T-helper 1 cell treated with Interleukin-12 subunit alpha and Interleukin-12 subunit beta and Interleukin-4 antibody, amounts not matched to agents 30 μg/mL and 1 μg/mL, for 36 hours (primary cell): ENCODE data around the gene TANGO6.
A peak's percentile ranks its signal among the peaks of the same experiment; 100 is the strongest.

ENCODE experiments used
- H3K27ac Mint-ChIP-seq: one replicate; pipeline ENCODE4 v1.8.0; 2021; ENCODE audit warnings: mild to moderate bottlenecking, mixed read lengths
- H3K27me3 Mint-ChIP-seq: one replicate; pipeline ENCODE4 v1.8.0; 2021; ENCODE audit warnings: low read depth, mixed read lengths
- H3K36me3 Mint-ChIP-seq: one replicate; pipeline ENCODE4 v1.8.0; 2021; ENCODE audit warnings: low read depth, mixed read lengths
- H3K4me1 Mint-ChIP-seq: one replicate; pipeline ENCODE4 v1.8.0; 2021; ENCODE audit warnings: low read depth, mixed read lengths
- H3K4me3 Mint-ChIP-seq: one replicate; pipeline ENCODE4 v1.8.0; 2021; ENCODE audit warnings: mild to moderate bottlenecking, moderate library complexity, mixed read lengths
- H3K9me3 Mint-ChIP-seq: one replicate; pipeline ENCODE4 v1.8.0; 2021; ENCODE audit warnings: mixed read lengths

TANGO6 gene

DNA sequence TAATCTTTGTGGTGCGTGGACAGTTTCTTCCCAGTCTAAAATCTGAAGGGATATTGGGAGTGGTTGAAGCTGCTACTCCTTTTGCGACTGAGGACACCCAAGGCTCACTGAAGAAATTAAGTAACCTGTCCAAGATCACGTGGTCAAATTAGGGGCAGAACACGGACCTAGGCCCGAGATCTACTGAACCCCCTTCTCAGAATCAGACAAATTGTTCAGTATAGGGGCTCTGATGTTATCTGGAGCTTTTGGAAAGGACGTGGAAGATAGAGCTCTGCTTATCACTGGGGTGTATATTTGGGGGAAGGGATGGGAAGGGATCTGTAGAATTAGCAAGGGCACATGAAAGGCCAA is 857 bp downstream of the TANGO6 start:
- Mint-ChIP-seq H3K27me3 (no peaks in the 10 kb centered on the region), H3K9me3 (no peaks in the 10 kb centered on the region), H3K4me1 (peaks cover 25% of the 10 kb centered on the region), H3K36me3 (peaks cover 4% of the 10 kb centered on the region), H3K4me3 (peak overlapping the region; percentile 92), H3K27ac (peak overlapping the region; percentile 91)

DNA sequence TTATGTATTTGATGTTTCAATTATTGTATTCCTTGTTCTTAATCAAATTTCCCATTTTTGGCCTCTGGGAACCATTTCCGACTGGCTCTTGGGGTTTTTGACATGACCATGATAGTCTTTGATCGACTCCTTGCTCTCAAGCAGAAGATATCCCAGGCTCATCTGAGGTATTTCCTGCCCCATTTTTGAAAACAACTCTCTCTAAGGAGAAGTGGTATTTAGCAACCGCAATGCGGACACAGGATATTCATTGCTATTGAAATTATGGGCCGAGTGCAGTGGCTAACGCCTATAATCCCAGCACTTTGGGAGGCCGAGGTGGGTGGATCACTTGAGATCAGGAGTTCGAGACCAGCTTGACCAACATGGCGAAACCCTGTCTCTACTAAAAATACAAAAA is 5.5 kb downstream of the TANGO6 start:
- Mint-ChIP-seq H3K4me1 (peaks cover 22% of the 10 kb centered on the region), H3K9me3 (no peaks in the 10 kb centered on the region), H3K27ac (no peak overlapping the region), H3K4me3 (no peak overlapping the region), H3K27me3 (no peaks in the 10 kb centered on the region), H3K36me3 (peaks cover 6% of the 10 kb centered on the region)

DNA sequence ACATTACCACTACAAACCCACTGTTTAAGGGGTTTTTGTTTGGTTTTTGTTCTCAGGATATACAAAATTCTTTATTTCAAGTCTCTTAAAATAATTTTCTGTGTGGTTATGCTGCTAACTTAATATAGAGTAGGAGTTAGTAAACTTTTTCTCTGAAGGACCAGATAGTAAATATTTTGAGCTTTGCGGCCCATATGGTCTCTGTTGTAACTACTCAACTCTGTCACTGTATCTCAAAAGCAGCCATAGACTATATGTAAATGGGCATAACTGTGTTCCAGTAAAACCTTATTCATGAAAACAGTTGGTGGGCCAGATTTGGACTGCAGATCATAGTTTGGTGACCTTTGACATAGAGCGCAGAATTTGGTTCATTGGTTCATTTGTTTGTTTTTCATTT is 7.2 kb downstream of the TANGO6 start:
- Mint-ChIP-seq H3K27ac (no peak overlapping the region), H3K36me3 (peaks cover 6% of the 10 kb centered on the region), H3K27me3 (no peaks in the 10 kb centered on the region), H3K4me3 (no peak overlapping the region), H3K9me3 (no peaks in the 10 kb centered on the region), H3K4me1 (peaks cover 8% of the 10 kb centered on the region)

DNA sequence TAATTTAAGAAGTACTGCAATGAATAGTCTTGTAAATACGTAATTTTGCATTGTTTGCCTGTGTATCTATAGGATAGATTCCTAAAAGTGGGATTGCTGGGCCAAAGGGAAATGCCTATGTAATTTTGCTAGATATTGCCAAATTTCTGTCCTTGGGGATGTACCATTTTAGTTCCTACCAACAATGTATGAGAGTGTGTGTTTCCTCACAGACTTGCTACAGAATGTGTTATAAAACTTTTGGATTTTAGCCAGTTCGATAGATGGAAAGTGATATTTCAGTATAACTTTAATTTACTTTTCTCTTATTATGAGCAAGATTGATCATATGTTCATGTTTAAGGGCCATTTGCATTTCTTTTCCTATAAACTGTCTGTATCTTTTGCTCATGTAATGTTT is 8.3 kb downstream of the TANGO6 start:
- Mint-ChIP-seq H3K27ac (no peak overlapping the region), H3K27me3 (no peaks in the 10 kb centered on the region), H3K4me3 (no peak overlapping the region), H3K4me1 (peaks cover 8% of the 10 kb centered on the region), H3K9me3 (no peaks in the 10 kb centered on the region), H3K36me3 (peaks cover 6% of the 10 kb centered on the region)

DNA sequence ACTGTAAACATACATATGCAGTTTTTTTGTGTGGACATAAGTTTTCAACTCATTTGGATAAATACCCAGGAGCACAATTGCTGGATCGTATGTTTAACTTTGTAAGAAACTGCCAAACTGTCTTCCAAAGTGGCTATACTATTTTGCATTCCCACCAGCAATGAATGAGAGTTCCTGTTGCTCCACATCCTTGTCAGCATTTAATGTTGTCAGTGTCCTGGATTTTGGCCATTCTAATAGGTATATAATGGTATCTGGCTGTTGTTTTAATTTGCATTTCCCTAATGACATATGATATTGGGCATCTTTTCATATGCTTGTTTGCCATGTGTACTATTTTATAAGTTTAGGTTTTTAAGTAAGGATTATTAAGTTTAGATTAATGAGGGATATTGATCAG is 14.1 kb downstream of the TANGO6 start:
- H3K27ac Mint-ChIP-seq = no peak overlapping the region
- peaks cover 13% of the 10 kb centered on the region for H3K36me3 Mint-ChIP-seq
- H3K9me3 Mint-ChIP-seq = no peaks in the 10 kb centered on the region

DNA sequence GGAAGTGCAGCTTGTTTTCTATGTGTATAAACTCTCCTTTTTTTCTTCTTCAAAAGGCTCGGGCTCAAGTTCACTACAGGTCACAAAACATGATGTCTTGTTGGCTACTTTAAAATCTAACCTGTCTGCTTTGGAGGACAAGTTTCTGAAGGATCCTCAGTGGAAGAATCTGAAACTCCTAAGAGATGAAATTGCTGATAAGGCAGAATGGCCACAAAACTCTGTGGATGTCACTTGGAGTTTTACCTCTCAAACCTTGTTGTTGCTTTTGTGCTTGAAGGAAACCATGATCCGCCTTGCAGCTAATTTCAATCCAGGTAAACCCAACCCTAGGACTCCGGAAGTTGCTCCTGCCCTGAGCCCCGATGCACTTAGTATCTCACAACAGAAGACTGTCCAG is 16.5 kb downstream of the TANGO6 start:
- Mint-ChIP-seq H3K36me3 (peaks cover 11% of the 10 kb centered on the region), H3K27ac (no peak overlapping the region), H3K9me3 (no peaks in the 10 kb centered on the region), H3K4me3 (no peak overlapping the region), H3K27me3 (no peaks in the 10 kb centered on the region), H3K4me1 (no peaks in the 10 kb centered on the region)

More for the DNA sequence above, 14.1 kb downstream of the TANGO6 start:
- Mint-ChIP-seq H3K4me3 (no peak overlapping the region), H3K4me1 (no peaks in the 10 kb centered on the region), H3K27me3 (no peaks in the 10 kb centered on the region)

DNA sequence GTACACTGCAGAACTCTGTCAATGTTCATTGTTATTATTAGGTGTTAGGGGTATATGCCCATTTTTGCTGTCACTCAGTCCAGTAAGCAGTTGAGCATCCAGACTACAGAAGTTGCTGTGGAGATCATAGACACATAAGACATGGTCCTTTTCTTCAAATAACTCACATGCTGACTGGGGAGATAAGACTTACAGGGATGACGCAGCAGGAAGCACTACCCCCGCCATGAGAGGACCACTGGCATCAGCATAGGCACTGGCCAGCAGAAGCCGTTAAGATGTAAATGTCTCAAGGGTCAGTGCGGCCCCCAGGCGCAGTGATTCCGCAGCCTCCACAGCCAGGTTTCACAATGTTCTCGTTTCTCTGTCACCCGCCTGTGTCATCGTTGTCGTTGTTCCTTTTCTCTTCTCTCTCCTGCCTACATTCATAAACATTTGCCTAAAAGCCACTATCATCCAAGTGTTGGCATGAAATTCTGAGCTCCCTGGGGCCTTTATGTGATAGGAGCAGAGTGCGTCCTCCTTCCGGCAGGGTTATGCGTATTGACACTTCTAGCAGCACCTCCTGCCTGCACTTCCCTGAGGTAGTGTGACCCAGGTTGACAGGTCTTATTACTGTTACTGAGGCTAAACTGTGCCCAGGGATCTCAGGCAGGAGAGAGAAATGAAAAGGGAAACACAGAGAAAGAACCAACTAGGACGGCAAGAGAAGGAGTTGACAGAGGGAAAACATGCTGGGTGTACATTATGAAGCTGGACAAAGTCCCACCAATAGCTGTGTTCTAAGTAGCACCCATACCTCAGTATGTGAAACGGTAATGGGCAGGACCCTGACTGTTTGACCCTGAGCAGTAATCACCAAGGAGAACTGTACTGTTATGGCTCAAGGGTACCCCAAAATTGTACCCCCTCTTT is 17.9 kb downstream of the TANGO6 start:
- peaks cover 11% of the 10 kb centered on the region for H3K36me3 Mint-ChIP-seq
- H3K9me3 Mint-ChIP-seq = no peaks in the 10 kb centered on the region
- no peak overlapping the region for H3K4me3 Mint-ChIP-seq
- no peaks in the 10 kb centered on the region for H3K4me1 Mint-ChIP-seq
- no peaks in the 10 kb centered on the region for H3K27me3 Mint-ChIP-seq
- H3K27ac Mint-ChIP-seq = no peak overlapping the region

DNA sequence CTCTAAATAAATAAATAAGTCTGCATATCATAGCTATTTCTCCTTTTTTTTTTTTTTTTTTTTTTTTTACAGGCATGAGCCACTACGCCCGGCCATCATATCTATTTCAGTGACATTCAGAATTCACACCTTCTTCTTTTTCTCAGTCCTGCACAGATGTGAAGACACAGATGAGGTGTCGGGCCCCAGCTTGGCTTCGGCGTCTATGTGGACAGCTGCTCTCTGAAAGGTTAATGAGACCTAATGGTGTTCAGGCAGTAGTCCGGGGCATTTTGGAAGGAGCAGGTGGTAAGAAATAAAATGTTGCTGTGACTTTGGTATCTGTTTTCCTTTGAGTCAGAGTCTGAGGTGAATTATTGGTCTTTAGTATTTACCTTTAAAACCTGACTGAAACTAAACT is 23.6 kb downstream of the TANGO6 start:
- no peak overlapping the region for H3K27ac Mint-ChIP-seq
- no peaks in the 10 kb centered on the region for H3K9me3 Mint-ChIP-seq
- H3K4me3 Mint-ChIP-seq = no peak overlapping the region
- peaks cover 5% of the 10 kb centered on the region for H3K36me3 Mint-ChIP-seq
- H3K27me3 Mint-ChIP-seq = no peaks in the 10 kb centered on the region
- H3K4me1 Mint-ChIP-seq = no peaks in the 10 kb centered on the region

DNA sequence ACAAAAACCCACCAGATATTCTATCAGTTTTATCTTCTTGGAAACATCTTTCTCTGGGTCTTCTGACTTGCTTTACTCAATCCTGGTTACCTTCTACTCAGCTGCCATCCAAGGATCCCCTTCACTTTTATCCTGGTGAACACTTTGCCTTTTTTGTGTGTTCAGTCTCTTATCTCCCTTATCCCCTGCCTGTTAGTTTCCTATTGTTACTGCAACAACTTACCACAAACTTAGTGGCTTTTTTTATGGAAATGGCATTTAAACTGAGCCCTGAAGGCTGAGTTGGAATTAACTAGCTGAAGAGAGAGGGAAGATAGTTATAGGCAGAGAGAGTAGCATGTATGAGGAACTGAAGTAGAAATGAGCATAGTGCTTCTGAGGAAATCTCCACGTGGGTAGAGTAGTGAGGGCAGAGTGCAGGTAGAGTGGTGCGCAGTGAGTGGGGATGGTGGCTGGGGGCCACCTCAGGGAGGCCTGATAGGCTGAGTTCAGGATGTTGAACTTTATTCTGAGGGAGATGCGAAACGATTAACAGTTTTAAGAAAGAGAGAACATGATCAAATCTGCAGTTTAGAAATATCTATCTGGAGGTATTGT is 26.3 kb downstream of the TANGO6 start:
- Mint-ChIP-seq H3K4me3 (no peak overlapping the region), H3K4me1 (no peaks in the 10 kb centered on the region), H3K36me3 (peaks cover 9% of the 10 kb centered on the region), H3K27ac (no peak overlapping the region), H3K9me3 (no peaks in the 10 kb centered on the region), H3K27me3 (no peaks in the 10 kb centered on the region)

DNA sequence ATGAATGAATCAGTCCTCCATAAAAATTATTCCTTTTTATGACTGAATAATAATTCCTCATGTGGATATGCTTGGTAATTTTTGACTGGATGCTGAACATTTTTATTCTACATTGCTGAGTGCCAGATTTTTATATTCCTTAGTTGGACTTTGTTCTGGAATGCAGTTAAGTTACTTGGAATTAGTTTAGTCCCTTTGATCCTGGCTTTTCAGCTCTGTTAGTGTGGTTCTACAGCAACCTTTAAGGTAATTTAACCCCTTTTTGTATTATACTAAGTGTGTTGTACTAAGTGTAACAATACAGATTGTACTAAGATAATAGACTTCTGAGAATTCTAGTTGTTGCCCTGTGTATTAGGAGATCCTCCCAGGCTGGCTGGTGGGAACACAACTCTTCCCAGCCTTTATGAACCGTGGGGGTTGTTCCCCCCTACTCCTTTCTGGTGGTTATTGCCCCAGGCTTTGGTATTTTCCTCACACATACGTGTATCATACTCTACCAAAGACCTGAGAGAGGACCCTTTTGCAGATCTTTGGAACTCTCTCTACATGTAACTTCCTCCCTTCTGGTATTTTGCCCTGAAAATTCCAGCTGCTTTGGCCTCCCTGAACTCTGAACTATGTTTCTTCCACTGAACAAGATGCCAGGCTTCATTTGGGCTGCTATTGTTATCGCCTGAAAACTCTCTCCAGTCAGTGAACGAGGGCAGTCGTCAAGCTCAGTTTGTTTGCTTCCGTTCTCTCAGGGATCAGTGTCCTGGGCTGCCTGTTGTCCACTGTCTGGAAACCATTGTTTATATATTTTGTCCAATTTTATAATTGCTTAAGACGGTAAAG is 30.5 kb downstream of the TANGO6 start:
- no peaks in the 10 kb centered on the region for H3K27me3 Mint-ChIP-seq
- no peaks in the 10 kb centered on the region for H3K9me3 Mint-ChIP-seq
- H3K4me3 Mint-ChIP-seq = no peak overlapping the region
- no peak overlapping the region for H3K27ac Mint-ChIP-seq
- H3K4me1 Mint-ChIP-seq = no peaks in the 10 kb centered on the region
- H3K36me3 Mint-ChIP-seq = peaks cover 21% of the 10 kb centered on the region

DNA sequence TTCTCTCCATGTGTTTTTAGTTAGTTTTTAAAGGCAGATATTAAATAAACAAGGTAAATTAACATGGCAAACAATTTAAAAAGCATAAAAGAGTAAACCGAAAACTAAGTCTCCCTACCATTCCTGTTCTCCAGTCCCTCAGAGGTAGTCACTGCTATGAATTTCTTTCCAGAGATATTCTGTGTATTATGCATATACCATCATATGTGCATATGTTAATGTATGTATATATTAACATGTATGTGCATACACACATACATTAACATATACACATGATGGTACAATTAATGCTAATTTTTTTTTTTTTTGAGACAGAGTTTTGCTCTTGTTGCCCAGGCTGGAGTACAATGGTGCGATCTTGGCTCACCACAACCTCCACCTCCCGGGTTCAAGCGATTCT is 32.5 kb downstream of the TANGO6 start:
- Mint-ChIP-seq H3K9me3 (no peaks in the 10 kb centered on the region), H3K27ac (no peak overlapping the region), H3K4me3 (no peak overlapping the region), H3K36me3 (peaks cover 20% of the 10 kb centered on the region), H3K4me1 (no peaks in the 10 kb centered on the region), H3K27me3 (no peaks in the 10 kb centered on the region)

DNA sequence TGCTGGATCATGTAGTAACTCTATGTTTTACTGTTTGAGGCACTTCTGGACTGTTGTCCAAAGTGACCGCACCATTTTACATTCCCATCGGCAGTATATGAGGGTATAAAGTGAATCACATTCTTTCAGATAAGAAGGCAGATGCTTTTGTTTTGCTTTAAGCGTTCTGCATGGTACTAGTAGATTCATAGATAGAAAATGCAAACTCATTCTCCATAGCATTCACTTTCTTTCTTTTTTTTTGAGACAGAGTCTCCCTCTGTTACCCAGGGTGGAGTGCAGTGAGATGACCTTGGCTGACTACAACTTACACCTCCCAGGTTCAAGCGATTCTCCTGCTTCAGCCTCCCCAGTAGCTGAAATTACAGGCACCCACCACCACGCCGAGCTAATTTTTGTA is 40.4 kb downstream of the TANGO6 start:
- H3K9me3 Mint-ChIP-seq = no peaks in the 10 kb centered on the region
- no peak overlapping the region for H3K4me3 Mint-ChIP-seq
- H3K27ac Mint-ChIP-seq = no peak overlapping the region
- H3K4me1 Mint-ChIP-seq = no peaks in the 10 kb centered on the region
- no peaks in the 10 kb centered on the region for H3K27me3 Mint-ChIP-seq
- peaks cover 8% of the 10 kb centered on the region for H3K36me3 Mint-ChIP-seq

DNA sequence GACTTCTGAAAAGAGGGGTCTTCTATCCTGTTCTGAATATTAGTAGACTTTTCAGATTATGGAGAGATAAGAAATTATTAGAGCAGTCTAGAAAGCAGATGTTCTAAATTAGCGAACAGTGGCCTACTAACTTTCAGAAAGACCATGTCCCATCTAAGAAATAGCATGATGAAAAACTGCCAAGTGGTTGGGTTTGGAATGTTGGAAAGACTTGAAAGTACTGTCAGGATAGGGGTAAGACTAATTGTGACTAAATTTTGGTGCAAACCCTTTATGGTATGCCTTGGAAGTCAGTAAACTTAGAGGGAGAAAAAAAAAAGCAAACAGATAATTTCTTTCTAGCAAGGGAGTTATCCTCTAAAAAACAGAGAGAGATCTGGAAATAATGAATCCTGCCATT is 41.1 kb downstream of the TANGO6 start:
- H3K4me3 Mint-ChIP-seq = no peak overlapping the region
- no peak overlapping the region for H3K27ac Mint-ChIP-seq
- no peaks in the 10 kb centered on the region for H3K9me3 Mint-ChIP-seq
- no peaks in the 10 kb centered on the region for H3K4me1 Mint-ChIP-seq
- peaks cover 8% of the 10 kb centered on the region for H3K36me3 Mint-ChIP-seq
- no peaks in the 10 kb centered on the region for H3K27me3 Mint-ChIP-seq

DNA sequence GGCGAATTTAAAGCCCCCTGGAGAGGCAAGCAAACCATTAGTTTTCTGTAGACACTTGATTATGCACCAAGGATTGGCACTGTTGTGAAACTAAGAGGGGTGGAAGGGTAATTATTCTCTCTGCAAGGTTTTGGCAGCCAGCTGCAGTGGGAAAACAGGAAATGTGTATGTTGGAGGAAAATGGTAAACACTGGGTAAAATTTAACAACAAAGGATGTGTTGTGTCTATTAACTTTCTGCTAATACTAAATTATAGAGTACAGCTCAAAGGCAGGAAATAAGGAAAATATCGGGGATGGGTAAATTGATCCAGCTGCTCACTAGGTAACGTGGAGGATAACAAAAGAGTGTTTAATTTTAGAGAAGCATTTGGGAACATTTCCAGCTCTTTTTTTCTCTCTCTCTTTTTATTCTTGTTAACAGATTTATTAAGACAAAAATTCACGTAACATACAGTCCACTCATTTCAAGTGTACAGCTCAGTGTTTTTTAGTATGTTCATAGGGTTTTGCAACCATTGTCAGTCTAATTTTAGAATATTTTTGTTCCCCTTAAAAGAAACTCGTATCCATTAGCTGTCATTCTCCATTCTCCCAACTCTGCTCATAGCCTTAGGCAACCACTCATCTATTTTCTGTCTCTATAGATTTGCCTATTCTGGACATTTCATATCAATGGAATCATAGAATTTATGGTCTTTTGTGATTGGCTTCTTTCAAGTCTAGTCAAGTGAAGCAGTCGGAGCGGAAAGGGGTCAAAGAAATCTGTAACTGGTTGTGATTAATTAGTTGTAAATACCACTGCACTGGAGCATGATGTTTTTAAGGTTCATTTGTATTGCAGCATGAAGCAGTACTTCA is 41.8 kb downstream of the TANGO6 start:
- no peak overlapping the region for H3K4me3 Mint-ChIP-seq
- H3K27ac Mint-ChIP-seq = no peak overlapping the region
- H3K4me1 Mint-ChIP-seq = no peaks in the 10 kb centered on the region
- H3K27me3 Mint-ChIP-seq = no peaks in the 10 kb centered on the region
- no peaks in the 10 kb centered on the region for H3K9me3 Mint-ChIP-seq
- peaks cover 8% of the 10 kb centered on the region for H3K36me3 Mint-ChIP-seq
